Limb (tissue), 2 donors: Measurements from ENCODE around the gene XXYLT1.
"Not testable (repeated sequence)": the region's sequence is repeated elsewhere in the genome, so short reads cannot be mapped to it uniquely, and the experiment has no call there.

ENCODE experiments used
- DNase-seq, 2 donors: peaks; one replicate each; pipeline ENCODE4 v3.0.0-alpha.2; 2016; ENCODE audit errors: extremely low spot score in 2 of 2

Gene XXYLT1

GRCh38 chr3:195101927-195102608 lies 168.9 kb downstream of the XXYLT1 start:
- DNase-seq = no peak

DNA sequence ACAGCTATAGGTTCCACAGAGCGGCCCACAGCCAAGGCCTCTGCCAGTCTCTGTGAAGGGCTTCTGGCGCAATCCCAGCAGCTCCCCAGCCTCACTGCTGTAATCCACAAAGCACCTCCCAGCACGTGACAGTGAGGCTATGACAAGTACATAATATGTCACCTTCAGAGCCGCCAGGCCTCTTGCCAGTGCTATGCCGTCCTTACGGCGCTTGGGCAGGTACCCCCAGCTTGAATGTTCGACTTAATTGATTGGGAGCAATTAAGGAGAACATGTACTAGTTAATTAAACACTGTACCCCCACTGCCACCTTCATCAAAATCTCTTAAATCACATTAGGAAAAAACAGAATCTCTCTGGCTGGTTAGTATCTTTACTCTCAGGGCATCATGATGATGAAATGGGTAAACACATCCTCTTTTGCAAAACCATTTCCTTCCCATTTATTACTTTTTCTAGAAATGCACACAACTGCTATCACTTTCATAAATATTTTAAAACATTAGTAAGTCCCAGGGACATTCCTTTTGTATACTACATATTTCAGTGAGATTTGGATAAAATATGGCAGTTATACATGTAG lies 169.9 kb downstream of the XXYLT1 start:
- DNase-seq = no peak

GRCh38 chr3:195099951-195100785 lies 170.8 kb downstream of the XXYLT1 start:
- no peak for DNase-seq

DNA sequence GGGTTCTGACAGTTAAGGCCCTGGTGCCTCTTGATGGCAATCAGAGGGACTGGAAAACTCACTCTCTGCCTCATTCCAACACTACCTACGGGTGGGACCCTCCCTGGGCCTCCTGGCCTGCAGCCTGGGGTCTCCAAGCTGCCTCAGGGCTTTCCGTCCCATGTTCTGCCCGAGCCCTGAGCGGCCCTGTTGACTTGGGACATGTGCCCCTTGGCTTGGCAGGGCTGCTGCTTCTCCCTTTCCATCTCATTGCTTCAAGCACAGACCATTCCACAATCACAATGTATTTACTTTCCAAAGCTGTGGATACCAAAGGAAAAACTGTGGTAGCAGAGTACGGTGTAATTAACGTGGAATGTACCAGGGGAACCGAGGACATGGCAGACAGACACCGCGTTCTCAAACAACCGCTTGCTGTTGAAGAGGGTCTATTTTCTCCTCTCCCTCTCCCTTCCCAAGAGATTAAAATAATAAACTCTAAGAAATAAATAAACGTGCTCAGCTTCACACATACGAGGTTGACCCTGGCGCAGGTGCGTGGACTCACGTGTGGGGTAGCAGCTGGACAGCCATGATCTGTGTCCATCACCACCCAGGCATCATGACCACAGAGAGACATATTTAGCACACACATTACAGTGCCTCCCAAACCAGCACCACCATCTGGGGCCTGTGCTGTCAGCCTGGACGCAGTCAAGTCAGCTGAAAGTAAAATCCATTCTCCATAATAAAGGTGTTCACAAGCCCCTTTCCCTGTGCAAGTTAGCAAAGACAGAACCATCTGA lies 172.0 kb downstream of the XXYLT1 start:
- no peak for DNase-seq

DNA sequence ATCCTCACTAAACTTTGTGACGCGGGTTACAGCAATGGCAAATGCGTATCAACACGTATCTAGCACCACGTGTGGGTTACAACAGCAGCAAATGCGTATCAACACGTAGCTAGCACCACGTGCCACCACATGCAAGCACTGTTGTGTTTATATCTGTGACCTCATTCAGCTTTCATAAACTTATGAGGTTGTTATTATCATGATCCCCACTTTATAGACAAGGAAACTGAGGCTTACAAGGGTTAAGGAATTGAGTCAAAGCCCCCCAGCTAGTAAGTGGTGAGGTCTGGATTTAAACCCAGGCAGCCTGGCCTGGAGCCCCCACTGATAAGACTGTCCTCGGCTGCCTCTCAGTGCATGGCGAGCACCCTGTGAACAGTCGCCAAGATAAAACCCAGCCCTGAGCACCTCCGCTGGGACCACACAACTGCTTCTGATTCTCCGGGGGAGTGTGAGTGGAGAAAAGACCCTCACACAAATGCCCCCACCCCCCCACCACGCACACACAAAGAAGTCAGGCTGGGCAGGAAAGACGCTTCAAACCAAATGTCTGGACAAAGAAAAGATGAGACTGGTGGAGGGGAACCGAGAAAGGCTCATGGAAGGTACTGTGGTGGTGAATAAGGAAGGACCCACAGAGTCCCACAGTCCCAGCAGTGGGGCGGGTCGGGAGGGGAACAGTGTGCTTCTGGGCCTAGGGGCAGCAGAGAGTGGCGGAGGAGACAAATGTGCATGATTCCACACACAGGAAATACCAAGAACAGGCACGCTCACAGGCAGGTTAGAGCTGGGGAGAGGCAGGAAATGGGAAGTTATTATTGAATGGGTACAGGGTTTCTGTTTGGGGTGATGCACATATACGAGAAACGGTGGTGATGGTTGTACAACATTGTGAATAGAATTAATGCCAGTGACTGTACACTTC lies 173.4 kb downstream of the XXYLT1 start:
- DNase-seq = no peak

GRCh38 chr3:195096484-195097330 lies 174.3 kb downstream of the XXYLT1 start:
- DNase-seq = no peak

- DNase-seq = no peak
Observed at GRCh38 chr3:195096053-195096452, 174.9 kb downstream of the XXYLT1 start.

DNA sequence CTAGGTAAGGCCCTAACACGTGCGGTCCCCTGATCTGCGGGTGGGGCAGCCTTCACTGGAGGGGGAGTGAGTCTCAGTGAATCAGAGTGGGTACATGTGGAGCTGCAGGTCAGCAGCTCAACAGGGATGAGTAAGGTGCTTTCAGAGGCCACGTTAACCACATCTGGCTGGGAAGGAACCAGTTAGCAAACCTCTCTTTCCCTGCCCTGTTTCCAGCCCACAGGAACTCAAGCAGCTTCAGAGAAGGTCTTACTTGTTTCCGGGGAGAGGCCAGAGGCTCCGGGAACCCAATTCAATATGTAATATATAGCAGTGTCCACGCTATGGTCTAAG lies 175.3 kb downstream of the XXYLT1 start:
- DNase-seq = no peak

DNA sequence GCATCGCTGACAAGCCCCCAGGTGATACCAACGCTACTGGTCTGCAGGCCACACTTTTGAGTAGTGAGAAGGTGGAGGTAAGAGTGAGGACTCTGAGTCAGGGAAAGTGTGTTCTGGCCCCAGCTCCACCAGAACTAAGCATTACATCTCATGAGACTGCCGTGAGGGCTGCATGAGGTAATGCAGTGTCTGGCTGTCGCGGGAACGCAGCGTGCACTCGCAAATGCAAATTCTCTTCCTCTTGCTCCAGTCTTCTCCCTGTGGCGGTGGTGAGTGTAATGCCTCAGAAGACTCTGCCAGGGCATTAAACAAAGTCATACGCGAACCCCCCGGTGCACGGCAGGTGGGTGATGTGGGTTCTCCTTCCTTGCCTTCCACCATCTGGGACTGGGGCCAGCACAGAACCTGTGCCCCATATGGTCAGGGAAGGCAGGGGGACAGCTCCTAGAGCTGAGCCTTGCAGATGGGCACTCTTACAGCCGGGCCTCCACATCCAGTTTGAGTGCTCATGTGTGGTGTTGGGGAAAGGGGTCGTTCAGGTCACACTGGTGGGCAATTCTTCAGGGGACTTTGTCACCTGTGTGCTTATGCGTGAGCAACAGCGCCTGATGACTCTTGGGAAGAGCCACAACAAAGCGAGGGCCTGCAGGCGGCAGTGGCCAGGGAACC lies 175.8 kb downstream of the XXYLT1 start:
- DNase-seq = no peak

DNA sequence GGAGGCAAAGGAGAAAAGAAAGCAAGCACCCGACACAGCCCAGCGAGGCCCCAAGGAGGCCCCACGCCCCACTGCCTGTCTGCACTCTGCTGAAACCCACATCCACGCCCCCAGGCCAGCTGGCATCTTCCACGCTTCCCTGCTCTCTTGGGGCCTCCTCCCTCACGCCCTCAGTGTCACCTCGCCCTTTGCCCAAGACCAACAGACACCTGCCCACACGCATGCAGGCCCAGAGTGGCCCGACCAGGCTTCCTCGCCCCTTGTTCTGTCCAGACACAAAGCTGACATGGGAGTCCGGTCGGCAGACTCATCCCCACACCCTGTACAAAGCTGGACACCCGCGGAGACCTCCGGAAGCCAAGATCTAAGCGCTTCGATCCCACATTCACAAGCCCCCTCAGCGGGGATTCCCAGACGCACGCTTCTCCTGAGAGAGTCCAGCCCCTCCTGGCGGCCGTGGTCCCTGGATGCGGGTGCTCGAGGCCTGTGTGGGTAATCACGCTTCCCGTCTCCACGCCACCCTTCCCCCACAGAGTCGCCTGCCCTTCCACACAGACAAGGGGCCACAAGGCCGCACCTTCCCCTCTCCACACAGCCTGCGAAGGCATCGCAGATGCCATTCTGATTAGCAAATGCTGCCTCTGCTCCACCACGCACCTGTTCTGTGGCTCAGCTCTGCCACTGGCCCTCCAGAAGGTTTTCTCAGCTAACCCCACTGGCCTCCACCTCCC lies 176.6 kb downstream of the XXYLT1 start:
- no peak for DNase-seq

DNA sequence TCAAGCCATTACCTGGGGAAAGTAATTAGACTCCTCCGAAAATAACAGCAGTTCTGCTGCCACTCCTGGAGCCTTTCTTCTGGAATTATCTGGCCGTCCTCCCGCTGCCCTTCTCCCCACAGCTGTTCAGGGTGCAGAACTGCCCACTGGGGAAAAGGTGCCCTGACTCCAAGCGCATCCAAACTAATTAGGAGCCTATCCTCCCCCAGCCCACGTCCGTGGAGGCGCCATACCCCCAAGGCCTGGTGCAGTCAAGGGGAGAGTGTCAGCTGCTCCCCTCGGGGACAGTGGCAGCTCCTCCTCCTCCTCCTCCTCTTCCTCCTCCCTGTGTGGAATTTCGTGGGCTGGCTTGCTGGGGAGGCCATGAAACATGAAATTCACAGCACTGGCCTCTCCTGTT lies 177.2 kb downstream of the XXYLT1 start:
- no peak for DNase-seq

- not testable (repeated sequence) for DNase-seq
Observed at GRCh38 chr3:195087840-195088601, 182.9 kb downstream of the XXYLT1 start.

DNA sequence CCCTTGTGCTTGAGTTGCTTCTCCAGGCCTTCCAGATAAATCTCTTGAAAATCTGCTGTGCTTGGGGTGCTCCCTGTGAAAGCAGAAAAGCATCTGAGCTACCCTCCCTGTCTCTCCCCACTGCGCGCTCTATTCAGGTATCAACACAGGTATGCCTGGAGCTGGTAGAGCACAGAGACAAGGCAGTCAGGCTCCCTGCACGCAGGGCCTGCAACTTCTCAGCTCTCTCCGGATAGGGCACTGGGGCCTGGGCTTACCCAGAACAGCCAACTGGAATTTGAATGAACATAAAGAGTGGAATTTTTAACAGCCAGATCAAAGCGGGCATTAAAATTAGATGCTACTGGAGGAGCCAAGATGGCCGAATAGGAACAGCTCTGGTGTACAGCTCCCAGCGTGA lies 183.6 kb downstream of the XXYLT1 start:
- DNase-seq = no peak

- no peak for DNase-seq
Observed at GRCh38 chr3:195086885-195087284, 184.1 kb downstream of the XXYLT1 start.

- DNase-seq = no peak
Observed at GRCh38 chr3:195086341-195086740, 184.6 kb downstream of the XXYLT1 start.

- no peak for DNase-seq
Observed at GRCh38 chr3:195085356-195086130, 185.4 kb downstream of the XXYLT1 start.

GRCh38 chr3:195084746-195085145 lies 186.2 kb downstream of the XXYLT1 start:
- no peak for DNase-seq
